Right atrium auricular region (tissue), 2 donors: ENCODE measurements around the gene SCT. TPM values are rescaled to one million over a fixed set of nuclear protein-coding genes. Genes with fewer than 3 reads are reported as not detected.
A peak's percentile ranks its signal among the peaks of the same experiment; 100 is the strongest.

Experiments used
- DNase-seq: peaks from one replicate; pipeline ENCODE4 v3.0.0-alpha.2; 2019; ENCODE audit warnings: low spot score
- H3K27ac ChIP-seq, 2 donors: fragments of 200-600 bp; sonication (generic); 1 replicate in 1 of 2; 2 replicates in 1 of 2; pipeline ENCODE4 v1.5.1; 2016 to 2019
- H3K27me3 ChIP-seq, 2 donors: fragments of 200-600 bp; sonication (generic); one replicate each; pipeline versions ENCODE4 v1.5.1 to v1.6.0; 2017 to 2019
- H3K36me3 ChIP-seq: fragments of 200-600 bp; sonication (generic); one replicate; pipeline ENCODE4 v1.5.1; 2016
- H3K4me1 ChIP-seq, 2 donors: fragments of 200-600 bp; sonication (generic); one replicate each; pipeline versions ENCODE4 v1.5.1 to v1.6.0; 2017 to 2019
- H3K4me3 ChIP-seq, 2 donors: fragments of 200-600 bp; sonication (generic); 1 replicate in 1 of 2; 2 replicates in 1 of 2; pipeline ENCODE4 v1.5.1; 2017 to 2019; ENCODE audit warnings: mild to moderate bottlenecking in 1 of 2, moderate library complexity in 1 of 2
- H3K9me3 ChIP-seq, 2 donors: fragments of 200-600 bp; sonication (generic); one replicate each; pipeline ENCODE4 v1.5.1; 2019
- CTCF ChIP-seq, 2 donors: fragments of 200-600 bp; sonication (generic); IDR thresholded peaks; one replicate each; pipeline ENCODE4 v1.5.1; 2019; ENCODE audit warnings: antibody characterized with exemption in 2 of 2
- total RNA-seq, 2 donors: library from RNA; depleted of rRNA; stranded (reverse); fragments of >200 nt; gene quantifications; one replicate each; pipeline ENCODE4 v1.1.0, GENCODE V29; 2016

SCT gene
- total RNA-seq, 2 donors from 2014 or later = not detected

- H3K36me3 ChIP-seq = peaks cover 81% of the 10 kb centered on the region
- no peak overlapping the region for H3K27ac ChIP-seq
- no peaks in the 10 kb centered on the region for H3K4me1 ChIP-seq
- no peak for DNase-seq
- H3K4me3 ChIP-seq = no peak overlapping the region
- H3K9me3 ChIP-seq = no peaks in the 10 kb centered on the region
- no peak for TF ChIP-seq CTCF (IDR thresholded peaks at IDR 0.05)
- H3K27me3 ChIP-seq = no peaks in the 10 kb centered on the region
Observed at GRCh38 chr11:592501-592900, 34.5 kb downstream of the SCT start.

GRCh38 chr11:590997-591396, 36.0 kb downstream of the SCT start:
- TF ChIP-seq CTCF (IDR thresholded peaks at IDR 0.05) = no peak
- no peak overlapping the region for H3K27ac ChIP-seq
- H3K27me3 ChIP-seq = no peaks in the 10 kb centered on the region
- no peak for DNase-seq
- no peaks in the 10 kb centered on the region for H3K9me3 ChIP-seq
- H3K36me3 ChIP-seq = peaks cover 76% of the 10 kb centered on the region
- no peaks in the 10 kb centered on the region for H3K4me1 ChIP-seq
- no peak overlapping the region for H3K4me3 ChIP-seq

GRCh38 chr11:589798-590197, 37.2 kb downstream of the SCT start:
- no peak for DNase-seq
- Histone ChIP-seq H3K4me1 (no peaks in the 10 kb centered on the region), H3K9me3 (no peaks in the 10 kb centered on the region), H3K4me3 (no peak overlapping the region), H3K36me3 (peaks cover 66% of the 10 kb centered on the region), H3K27me3 (no peaks in the 10 kb centered on the region), H3K27ac (no peak overlapping the region)
- TF ChIP-seq CTCF (IDR thresholded peaks at IDR 0.05) = no peak

- H3K27me3 ChIP-seq = no peaks in the 10 kb centered on the region
- peaks cover 61% of the 10 kb centered on the region for H3K36me3 ChIP-seq
- H3K27ac ChIP-seq = no peak overlapping the region
- no peak for TF ChIP-seq CTCF (IDR thresholded peaks at IDR 0.05)
- no peaks in the 10 kb centered on the region for H3K4me1 ChIP-seq
- H3K9me3 ChIP-seq = no peaks in the 10 kb centered on the region
- DNase-seq = peak; percentile 70
- H3K4me3 ChIP-seq = no peak overlapping the region
Observed at GRCh38 chr11:587978-588380, 39.0 kb downstream of the SCT start.

- Histone ChIP-seq H3K4me3 (no peak overlapping the region), H3K27ac (no peak overlapping the region)
- TF ChIP-seq CTCF (IDR thresholded peaks at IDR 0.05) = no peak
Observed at GRCh38 chr11:587546-587945, 39.4 kb downstream of the SCT start.

More at GRCh38 chr11:587546-587945, 39.4 kb downstream of the SCT start:
- Histone ChIP-seq H3K36me3 (peaks cover 61% of the 10 kb centered on the region), H3K27me3 (no peaks in the 10 kb centered on the region), H3K9me3 (no peaks in the 10 kb centered on the region), H3K4me1 (no peaks in the 10 kb centered on the region)
- no peak for DNase-seq
